Measurements from ENCODE around the gene CCS. TPM values are rescaled to one million over a fixed set of nuclear protein-coding genes. Genes with fewer than 3 reads are reported as not detected.

Gene CCS
- total RNA-seq, 3 donors from 2014 or later: 27.5 to 44.2 (median 33.1) TPM

DNA sequence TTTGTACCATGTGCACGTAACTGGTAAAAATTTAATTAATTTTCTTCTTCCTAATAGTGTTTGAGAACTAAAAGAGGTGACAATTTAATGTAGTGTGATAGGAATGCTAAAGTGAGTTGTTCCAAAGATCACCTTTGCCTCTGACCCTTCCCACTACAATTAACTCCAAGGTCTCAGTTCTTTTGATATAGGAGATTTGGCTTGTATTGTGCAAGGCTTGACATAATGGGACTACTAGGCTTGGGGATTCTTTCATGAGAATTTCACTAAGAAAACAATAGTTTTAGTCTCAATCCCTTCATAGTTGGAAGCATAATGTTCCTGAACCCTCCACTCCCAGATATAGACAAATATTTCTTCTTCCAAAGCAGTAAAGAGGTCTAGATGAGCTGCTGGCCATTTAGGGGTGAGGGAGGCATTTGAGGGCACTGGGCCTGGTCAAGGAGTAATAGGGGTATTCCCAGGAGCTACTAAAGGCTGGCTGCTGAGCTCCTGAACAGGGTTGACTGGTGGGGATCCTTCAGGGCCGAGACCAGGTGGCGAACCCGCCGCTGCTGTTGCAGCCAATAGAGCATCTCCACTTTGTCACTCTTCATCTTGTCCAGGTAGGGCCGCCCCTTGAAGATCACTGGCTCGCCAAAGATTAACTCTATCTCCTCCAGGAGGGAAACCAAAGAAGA, 2.8 kb upstream of the CCS start:
- no peak for DNase-seq (ENCODE audit: low spot score in 2 of 2)
- TF ChIP-seq, protein P1, sequence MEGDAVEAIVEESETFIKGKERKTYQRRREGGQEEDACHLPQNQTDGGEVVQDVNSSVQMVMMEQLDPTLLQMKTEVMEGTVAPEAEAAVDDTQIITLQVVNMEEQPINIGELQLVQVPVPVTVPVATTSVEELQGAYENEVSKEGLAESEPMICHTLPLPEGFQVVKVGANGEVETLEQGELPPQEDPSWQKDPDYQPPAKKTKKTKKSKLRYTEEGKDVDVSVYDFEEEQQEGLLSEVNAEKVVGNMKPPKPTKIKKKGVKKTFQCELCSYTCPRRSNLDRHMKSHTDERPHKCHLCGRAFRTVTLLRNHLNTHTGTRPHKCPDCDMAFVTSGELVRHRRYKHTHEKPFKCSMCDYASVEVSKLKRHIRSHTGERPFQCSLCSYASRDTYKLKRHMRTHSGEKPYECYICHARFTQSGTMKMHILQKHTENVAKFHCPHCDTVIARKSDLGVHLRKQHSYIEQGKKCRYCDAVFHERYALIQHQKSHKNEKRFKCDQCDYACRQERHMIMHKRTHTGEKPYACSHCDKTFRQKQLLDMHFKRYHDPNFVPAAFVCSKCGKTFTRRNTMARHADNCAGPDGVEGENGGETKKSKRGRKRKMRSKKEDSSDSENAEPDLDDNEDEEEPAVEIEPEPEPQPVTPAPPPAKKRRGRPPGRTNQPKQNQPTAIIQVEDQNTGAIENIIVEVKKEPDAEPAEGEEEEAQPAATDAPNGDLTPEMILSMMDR (IDR thresholded peaks at IDR 0.05): no peak
- TF ChIP-seq POLR2A (IDR thresholded peaks at IDR 0.05) (no peak), POLR2AphosphoS5 (IDR thresholded peaks at IDR 0.05) (no peak)
- Histone ChIP-seq H3K9me3 (no peaks in the 10 kb centered on the region), H3K4me1 (peaks cover 0 to 4% of the 10 kb centered on the region in 2 donors), H3K27ac (no peak overlapping the region), H3K27me3 (no peaks in the 10 kb centered on the region), H3K4me3 (no peak overlapping the region), H3K36me3 (no peaks in the 10 kb centered on the region)
- intact Hi-C loops (cut with DNase I; ENCODE audit: low total_unique reads): no loop called here

- Histone ChIP-seq H3K9me3 (no peaks in the 10 kb centered on the region), H3K27ac (no peak overlapping the region), H3K36me3 (no peaks in the 10 kb centered on the region), H3K4me1 (peaks cover 0 to 4% of the 10 kb centered on the region in 2 donors), H3K27me3 (no peaks in the 10 kb centered on the region), H3K4me3 (no peak overlapping the region)
- no peak for DNase-seq (ENCODE audit: low spot score in 2 of 2)
- intact Hi-C loops (cut with DNase I; ENCODE audit: low total_unique reads): no loop called here
- no peak for TF ChIP-seq POLR2AphosphoS5 (IDR thresholded peaks at IDR 0.05)
- TF ChIP-seq, protein P1 (IDR thresholded peaks at IDR 0.05): no peak
- TF ChIP-seq POLR2A (IDR thresholded peaks at IDR 0.05): no peak
These were observed 1.8 kb upstream of the CCS start for GRCh38 chr11:66591175-66591574.

GRCh38 chr11:66593303-66593635, 284 bp downstream of the CCS start:
- H3K27me3 ChIP-seq: no peaks in the 10 kb centered on the region
- no peak for TF ChIP-seq POLR2AphosphoS5 (IDR thresholded peaks at IDR 0.05)
- TF ChIP-seq POLR2A (IDR thresholded peaks at IDR 0.05): no peak
- TF ChIP-seq, protein P1 (IDR thresholded peaks at IDR 0.05): no peak
- H3K36me3 ChIP-seq: no peaks in the 10 kb centered on the region
- intact Hi-C loops (cut with DNase I; ENCODE audit: low total_unique reads): no loop called here
- peak overlapping the region; percentile 69 to 77 (median 72) for H3K4me3 ChIP-seq
- H3K9me3 ChIP-seq: no peaks in the 10 kb centered on the region
- DNase-seq (ENCODE audit: low spot score in 2 of 2): no peak
- peaks cover 0 to 4% of the 10 kb centered on the region in 2 donors for H3K4me1 ChIP-seq
- H3K27ac ChIP-seq: peak overlapping the region; percentile 88 to 94

DNA sequence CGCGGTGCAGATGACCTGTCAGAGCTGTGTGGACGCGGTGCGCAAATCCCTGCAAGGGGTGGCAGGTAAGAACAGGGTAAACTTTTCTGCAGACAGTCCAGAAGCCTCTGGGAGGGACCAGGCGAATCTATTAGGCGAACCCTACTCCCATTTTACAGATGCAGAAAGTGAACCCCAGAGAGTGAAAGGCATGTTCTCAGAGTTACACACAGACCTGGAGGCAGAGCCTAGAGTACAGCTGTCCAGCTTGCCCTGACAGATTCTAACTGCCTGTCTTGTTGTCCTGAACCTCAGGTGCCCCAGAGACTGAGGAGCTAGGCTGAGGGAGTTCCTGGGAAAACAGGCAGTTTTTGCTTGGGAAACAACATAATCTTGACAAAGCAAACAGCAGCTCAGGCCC, 665 bp downstream of the CCS start:
- H3K9me3 ChIP-seq: no peaks in the 10 kb centered on the region
- no peak for DNase-seq (ENCODE audit: low spot score in 2 of 2)
- no peak for TF ChIP-seq POLR2AphosphoS5 (IDR thresholded peaks at IDR 0.05)
- TF ChIP-seq, protein P1 (IDR thresholded peaks at IDR 0.05): no peak
- TF ChIP-seq POLR2A (IDR thresholded peaks at IDR 0.05): no peak
- peaks cover 0 to 4% of the 10 kb centered on the region in 2 donors for H3K4me1 ChIP-seq
- intact Hi-C loops (cut with DNase I; ENCODE audit: low total_unique reads): no loop called here
- H3K4me3 ChIP-seq: peak overlapping the region; percentile 69 to 77 (median 72)
- H3K36me3 ChIP-seq: no peaks in the 10 kb centered on the region
- H3K27me3 ChIP-seq: no peaks in the 10 kb centered on the region
- H3K27ac ChIP-seq: peak overlapping the region; percentile 88 to 94

DNA sequence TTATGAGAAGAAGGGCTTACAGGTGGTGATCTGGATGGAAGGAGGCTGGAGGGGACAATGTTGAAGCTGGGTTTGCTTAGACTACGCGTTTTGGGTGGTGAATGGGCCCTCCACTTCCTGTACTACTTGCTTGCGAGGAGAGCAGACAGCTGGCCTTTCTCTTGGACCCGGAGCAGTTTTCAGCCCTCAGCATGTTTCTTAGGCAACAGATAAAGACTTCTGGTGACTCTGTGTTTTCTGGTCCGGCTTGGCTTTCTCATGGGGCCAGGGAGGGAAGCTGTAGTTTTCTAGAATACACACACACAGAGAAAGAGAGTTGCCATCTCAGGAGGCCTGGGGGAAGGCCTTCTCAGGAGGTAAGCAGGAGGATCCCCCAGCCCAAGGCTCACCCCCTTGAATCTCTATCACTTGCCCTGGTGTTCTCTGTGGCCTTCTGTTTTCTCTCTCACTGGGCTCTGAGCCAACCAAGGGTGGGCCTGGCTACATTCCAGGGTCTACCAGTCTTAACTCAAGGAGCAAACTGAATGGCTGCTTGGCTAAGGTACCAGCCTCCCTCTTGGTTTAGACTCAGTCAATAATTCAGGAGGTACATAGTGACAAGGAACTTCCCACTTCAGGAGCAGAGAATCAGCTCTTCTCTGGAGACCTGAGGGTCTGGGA, 2.4 kb downstream of the CCS start:
- no peak overlapping the region for H3K27ac ChIP-seq
- no peaks in the 10 kb centered on the region for H3K9me3 ChIP-seq
- intact Hi-C loops (cut with DNase I; ENCODE audit: low total_unique reads): no loop called here
- no peaks in the 10 kb centered on the region for H3K27me3 ChIP-seq
- no peak for TF ChIP-seq POLR2A (IDR thresholded peaks at IDR 0.05)
- TF ChIP-seq POLR2AphosphoS5 (IDR thresholded peaks at IDR 0.05): no peak
- TF ChIP-seq, protein P1 (IDR thresholded peaks at IDR 0.05): no peak
- H3K36me3 ChIP-seq: no peaks in the 10 kb centered on the region
- no peak for DNase-seq (ENCODE audit: low spot score in 2 of 2)
- no peak overlapping the region for H3K4me3 ChIP-seq
- peaks cover 0 to 4% of the 10 kb centered on the region in 2 donors for H3K4me1 ChIP-seq
